Large intestine (tissue), 3 donors: ENCODE data around the gene FHDC1. TPM values are rescaled to one million over a fixed set of nuclear protein-coding genes. Genes with fewer than 3 reads are reported as not detected.
A peak's percentile ranks its signal among the peaks of the same experiment; 100 is the strongest.

Experiments used
- DNase-seq, 2 donors: peaks; one replicate each; pipeline versions ENCODE4 v3.0.0 to v3.0.0-alpha.2; 2013
- H3K27ac ChIP-seq: one replicate; pipeline ENCODE4 v1.5.1; 2013; ENCODE audit warnings: low read length
- H3K27me3 ChIP-seq: 2 replicates; pipeline ENCODE4 v1.6.1; 2013; ENCODE audit warnings: low read length; ENCODE audit not compliant: control insufficient read depth, insufficient read depth
- H3K36me3 ChIP-seq: 2 replicates; pipeline ENCODE4 v1.6.1; 2013; ENCODE audit warnings: low read length; ENCODE audit not compliant: control insufficient read depth, insufficient read depth
- H3K4me1 ChIP-seq: one replicate; pipeline ENCODE4 v1.6.1; 2013; ENCODE audit warnings: low read length; ENCODE audit not compliant: control insufficient read depth, insufficient read depth
- H3K4me3 ChIP-seq: one replicate; pipeline ENCODE4 v1.5.1; 2013; ENCODE audit warnings: low read length
- H3K9me3 ChIP-seq: one replicate; pipeline ENCODE4 v1.6.1; 2013; ENCODE audit warnings: mild to moderate bottlenecking, low read depth, low read length, moderate library complexity; ENCODE audit not compliant: control insufficient read depth
- WGBS: methylation state at CpG from one replicate; pipeline ENCODE4 v1.1.5; 2013; ENCODE audit warnings: low lambda C conversion rate; ENCODE audit not compliant: insufficient coverage; 5-methylcytosine and 5-hydroxymethylcytosine counted together
- polyA plus RNA-seq: library from polyadenylated mRNA; unstranded; fragments of 120-200 nt; gene quantifications from one replicate; pipeline ENCODE4 v1.2.1, GENCODE V29; 2013

Gene FHDC1
- polyA plus RNA-seq, 1 donor = 10.7 TPM

DNA sequence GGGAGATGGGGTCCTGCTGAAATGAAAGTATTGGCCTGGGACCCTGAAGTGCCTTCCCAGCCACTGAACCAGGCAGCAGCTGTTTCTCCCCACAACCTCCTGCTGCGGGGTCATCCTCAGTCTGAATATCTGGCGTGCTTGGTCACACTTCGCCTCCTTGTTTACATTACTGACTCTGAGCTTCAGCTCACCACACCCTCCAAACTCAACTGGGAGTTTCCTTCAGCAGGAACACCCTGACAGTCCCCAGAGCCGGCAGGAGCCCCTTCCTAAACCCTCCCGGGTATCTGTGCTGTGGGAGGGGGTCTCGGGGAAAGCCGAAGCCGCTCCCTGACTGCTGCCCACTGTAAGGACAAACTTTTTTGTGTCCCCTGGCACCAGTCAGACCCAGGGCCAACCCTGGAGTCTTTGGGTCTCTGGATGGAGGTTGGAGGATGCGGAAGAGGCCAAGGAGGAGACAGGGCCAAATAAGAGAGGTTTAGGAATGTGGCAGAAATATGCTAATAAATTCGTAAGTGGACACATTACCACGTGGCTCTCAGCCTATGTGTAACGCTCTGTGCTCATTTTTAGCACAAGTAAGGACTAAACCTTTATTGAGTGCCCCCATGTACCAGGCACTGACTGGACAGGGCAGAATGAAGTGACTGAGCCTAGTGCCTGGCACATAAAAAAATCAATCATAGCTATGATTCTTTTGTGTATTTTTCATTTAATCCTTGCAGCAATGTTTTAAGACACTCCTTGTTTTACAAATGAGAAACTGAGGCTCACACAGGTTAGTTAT, 20.7 kb downstream of the FHDC1 start:
- DNase-seq = peak; percentile 79 to 85
- Histone ChIP-seq H3K4me1 (peaks cover 55% of the 10 kb centered on the region), H3K27me3 (no peaks in the 10 kb centered on the region), H3K36me3 (peaks cover 16% of the 10 kb centered on the region), H3K4me3 (no peak overlapping the region), H3K27ac (peak overlapping the region; percentile 98), H3K9me3 (no peaks in the 10 kb centered on the region)
- WGBS = no CpG with 5 or more reads among the region's 12 CpGs

DNA sequence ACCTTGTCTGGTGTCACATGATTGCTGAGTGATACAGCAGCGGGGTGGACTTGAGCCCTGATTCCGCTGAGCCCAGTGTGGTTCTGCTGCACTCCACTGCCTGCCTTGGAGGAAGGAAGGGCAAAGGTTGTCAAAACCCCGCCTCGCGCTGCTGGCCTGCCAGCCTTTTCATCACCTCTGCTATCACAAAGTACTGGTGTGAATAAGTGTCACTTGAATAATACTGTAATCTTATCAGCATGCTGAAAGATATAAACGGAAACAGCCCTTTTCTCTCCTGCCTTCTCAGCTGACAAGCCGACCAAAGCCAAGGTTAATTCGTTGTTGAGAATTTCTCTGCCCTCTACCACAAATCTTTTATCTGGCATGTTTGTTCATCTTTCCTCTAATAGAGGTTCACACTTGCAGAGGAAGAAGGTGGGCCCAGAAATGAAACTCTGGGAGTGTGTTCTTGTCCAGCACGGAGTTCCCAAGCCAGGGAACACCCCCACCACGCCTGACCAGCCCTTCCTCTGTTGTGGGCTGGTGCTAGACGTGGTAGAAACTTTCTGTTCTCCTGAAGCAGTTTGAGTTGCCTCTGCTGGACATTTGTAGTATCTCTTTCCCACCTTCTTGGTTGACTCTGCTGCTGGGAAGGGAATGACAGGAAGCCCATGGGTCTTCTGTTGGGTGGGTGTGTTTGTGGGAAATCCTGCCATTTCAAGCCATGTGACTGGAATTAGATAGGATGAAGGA, 21.5 kb downstream of the FHDC1 start:
- H3K4me3 ChIP-seq = peak overlapping the region; percentile 2
- H3K9me3 ChIP-seq = no peaks in the 10 kb centered on the region
- peak overlapping the region; percentile 98 for H3K27ac ChIP-seq
- peaks cover 54% of the 10 kb centered on the region for H3K4me1 ChIP-seq
- H3K36me3 ChIP-seq = peaks cover 19% of the 10 kb centered on the region
- no peaks in the 10 kb centered on the region for H3K27me3 ChIP-seq
- DNase-seq = peak; percentile 93 to 96
- 7% methylated on average over 2 of the region's 11 CpGs for WGBS

DNA sequence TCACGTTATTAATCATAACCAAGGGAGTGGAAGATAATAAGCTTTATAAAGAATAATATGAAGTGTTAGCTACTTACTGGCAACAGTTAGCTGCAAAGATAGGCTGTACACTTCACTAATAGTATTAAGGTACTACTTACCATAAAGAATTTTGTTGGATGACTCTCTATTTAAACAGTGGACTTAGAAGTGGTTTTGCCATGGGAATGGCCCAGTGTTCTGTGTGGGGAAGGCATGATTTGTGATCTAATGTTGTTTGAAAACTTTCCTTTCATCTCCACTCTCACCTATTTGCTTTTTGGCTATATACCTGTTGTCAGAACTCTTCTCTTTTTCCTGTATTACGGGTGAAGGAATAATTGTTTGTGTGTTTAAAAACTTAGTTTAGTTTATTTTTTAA, 23.0 kb downstream of the FHDC1 start:
- Histone ChIP-seq H3K4me3 (no peak overlapping the region), H3K36me3 (peaks cover 27% of the 10 kb centered on the region), H3K27me3 (no peaks in the 10 kb centered on the region), H3K4me1 (peaks cover 46% of the 10 kb centered on the region), H3K9me3 (no peaks in the 10 kb centered on the region), H3K27ac (peak overlapping the region; percentile 98)
- DNase-seq = no peak
- 80% methylated on average over 1 of the region's 2 CpGs for WGBS

DNA sequence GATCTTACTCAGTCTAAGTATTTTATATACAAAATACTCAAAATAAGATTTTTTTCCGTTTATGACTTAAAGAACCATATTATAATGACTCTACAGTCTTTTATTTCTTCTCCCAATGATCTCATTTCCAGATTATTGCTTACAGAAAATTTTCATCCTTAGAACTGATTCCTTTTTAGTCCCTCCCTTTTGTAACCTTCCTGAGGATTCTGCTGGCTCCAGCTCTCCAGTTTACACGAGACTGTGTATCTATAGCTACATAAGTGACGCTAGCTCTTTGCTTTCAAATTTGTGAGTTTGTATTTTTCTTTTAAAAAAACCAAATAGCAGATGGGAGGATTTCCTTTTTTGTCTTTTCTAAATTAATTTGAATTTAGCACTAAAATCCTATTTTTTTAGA, 24.0 kb downstream of the FHDC1 start:
- Histone ChIP-seq H3K9me3 (no peaks in the 10 kb centered on the region), H3K36me3 (peaks cover 31% of the 10 kb centered on the region), H3K4me3 (no peak overlapping the region), H3K27me3 (no peaks in the 10 kb centered on the region), H3K4me1 (peaks cover 42% of the 10 kb centered on the region), H3K27ac (peak overlapping the region; percentile 98)
- no peak for DNase-seq
- 94% methylated on average over 3 of the region's 3 CpGs for WGBS

DNA sequence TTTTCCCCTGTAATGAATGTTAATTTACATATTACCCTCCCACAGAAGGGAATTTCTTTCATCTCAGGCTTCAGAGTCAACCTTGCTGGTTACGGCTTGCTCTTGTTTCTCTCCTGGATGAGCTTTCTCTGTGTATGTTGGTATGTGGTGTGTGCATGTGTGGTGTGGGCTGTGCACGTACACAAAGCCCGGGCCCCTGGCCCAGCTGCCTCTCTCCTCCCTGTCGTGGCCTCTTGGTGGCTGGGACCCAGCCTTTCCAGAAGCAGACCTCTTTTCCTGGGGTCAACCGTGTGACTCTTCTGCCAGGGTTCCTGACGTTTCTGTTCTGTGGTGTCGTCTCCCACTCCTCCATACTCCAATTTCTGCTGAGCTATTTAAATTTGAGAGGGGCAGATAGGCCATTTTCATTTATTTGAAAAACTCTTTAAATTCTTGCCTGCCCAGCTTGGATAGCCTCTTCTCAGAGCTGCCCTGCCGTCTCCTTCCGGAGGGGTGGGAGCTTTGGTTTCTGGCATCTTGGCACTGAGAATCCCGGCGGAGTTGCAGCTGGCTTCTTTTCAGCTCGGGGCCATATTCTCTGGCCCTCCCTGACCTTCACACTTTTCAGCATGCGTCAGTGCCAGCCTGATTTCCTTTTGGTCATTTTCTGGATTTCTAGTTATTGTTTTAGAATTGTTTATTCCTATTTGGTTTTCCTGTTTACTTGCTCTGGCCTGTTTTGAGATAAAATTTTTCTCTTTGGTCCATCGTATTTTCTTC, 25.1 kb downstream of the FHDC1 start:
- Histone ChIP-seq H3K4me1 (peaks cover 34% of the 10 kb centered on the region), H3K27me3 (no peaks in the 10 kb centered on the region), H3K27ac (no peak overlapping the region), H3K9me3 (no peaks in the 10 kb centered on the region), H3K4me3 (no peak overlapping the region), H3K36me3 (peaks cover 35% of the 10 kb centered on the region)
- WGBS = 92% methylated on average over 2 of the region's 14 CpGs
- no peak for DNase-seq

DNA sequence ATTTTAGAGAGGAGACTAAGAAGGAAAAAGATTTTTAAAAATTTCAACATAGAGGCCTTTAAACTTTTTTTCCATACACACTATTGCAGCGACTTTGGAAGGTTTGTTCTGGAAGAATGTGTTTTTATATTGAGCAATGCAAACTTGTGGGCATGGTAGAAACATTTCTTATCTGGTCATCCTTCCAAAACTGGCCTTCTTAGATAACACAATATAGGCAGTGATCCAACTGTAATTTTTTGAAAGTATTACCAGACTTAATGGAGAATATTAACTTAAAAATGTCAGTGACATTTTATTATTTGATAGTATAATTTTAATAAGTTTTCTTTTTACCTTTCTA, 25.6 kb downstream of the FHDC1 start:
- Histone ChIP-seq H3K4me1 (peaks cover 28% of the 10 kb centered on the region), H3K36me3 (peaks cover 36% of the 10 kb centered on the region), H3K27me3 (no peaks in the 10 kb centered on the region), H3K27ac (no peak overlapping the region), H3K9me3 (no peaks in the 10 kb centered on the region), H3K4me3 (no peak overlapping the region)
- no CpG with 5 or more reads among the region's 1 CpG for WGBS
- no peak for DNase-seq

DNA sequence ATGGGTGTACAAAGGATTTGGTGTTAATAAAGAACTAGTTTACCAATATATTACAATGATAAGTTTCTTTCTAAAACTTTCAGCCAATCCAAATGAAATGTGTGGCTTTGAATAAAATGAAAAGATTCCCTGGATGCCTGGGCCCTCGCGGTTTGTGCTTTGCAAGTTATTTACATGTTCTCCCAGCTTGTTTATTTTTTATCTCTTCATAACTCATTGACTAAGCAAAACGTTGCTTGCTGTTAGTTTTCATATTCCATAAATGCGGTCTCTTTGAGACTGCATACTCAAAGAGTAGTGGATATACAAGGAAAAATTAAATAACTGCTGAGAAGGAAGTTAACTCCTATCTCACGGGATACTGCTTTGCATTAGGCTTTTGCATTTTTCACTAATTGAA, 26.0 kb downstream of the FHDC1 start:
- Histone ChIP-seq H3K4me3 (no peak overlapping the region), H3K36me3 (peaks cover 40% of the 10 kb centered on the region), H3K27me3 (no peaks in the 10 kb centered on the region), H3K27ac (no peak overlapping the region), H3K9me3 (no peaks in the 10 kb centered on the region), H3K4me1 (peaks cover 24% of the 10 kb centered on the region)
- 81% methylated on average over 4 of the region's 5 CpGs for WGBS
- no peak for DNase-seq

DNA sequence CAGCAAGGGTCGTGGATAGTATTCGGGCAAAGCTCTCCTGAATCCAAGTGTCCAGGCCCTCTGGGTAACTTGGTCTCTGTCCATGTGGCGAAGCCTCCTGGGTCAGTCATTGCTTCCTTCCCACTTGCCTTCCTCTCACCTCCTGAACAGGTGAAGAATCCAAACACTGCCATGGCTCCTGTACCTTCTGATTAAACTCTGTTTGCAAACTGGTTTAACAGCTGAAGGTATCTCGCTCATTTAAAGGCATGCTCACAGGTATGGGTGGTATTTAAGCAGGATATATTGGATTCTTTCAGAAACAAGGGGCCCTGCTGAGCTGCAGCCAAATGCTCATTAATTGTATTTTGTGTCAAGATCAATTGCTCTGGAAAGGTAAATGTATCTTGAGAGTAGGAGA, 28.2 kb downstream of the FHDC1 start:
- peaks cover 56% of the 10 kb centered on the region for H3K36me3 ChIP-seq
- H3K9me3 ChIP-seq = no peaks in the 10 kb centered on the region
- H3K4me1 ChIP-seq = peaks cover 4% of the 10 kb centered on the region

DNA sequence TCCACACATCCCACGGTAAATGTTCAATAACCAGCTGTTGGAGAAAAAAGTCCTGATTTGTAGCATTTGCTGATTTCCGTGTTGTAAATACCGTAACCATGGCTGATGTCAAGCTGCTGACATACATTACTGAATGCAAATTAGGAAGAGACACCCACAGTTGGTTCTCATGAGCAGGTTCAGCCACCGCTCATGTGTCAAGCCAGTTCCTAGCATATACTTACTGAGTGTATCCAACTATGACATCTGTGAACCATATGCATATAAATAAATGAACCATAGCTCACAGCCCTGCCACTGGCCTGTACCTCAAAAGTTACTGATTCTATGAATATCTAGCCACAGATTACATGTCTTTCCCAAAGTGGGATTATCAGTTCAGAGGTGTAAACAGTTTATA, 29.5 kb downstream of the FHDC1 start:
- WGBS = 100% methylated on average over 1 of the region's 4 CpGs
- peaks cover 10% of the 10 kb centered on the region for H3K4me1 ChIP-seq
- H3K36me3 ChIP-seq = peaks cover 58% of the 10 kb centered on the region
- DNase-seq = no peak
- no peaks in the 10 kb centered on the region for H3K9me3 ChIP-seq
- no peaks in the 10 kb centered on the region for H3K27me3 ChIP-seq
- no peak overlapping the region for H3K4me3 ChIP-seq
- H3K27ac ChIP-seq = no peak overlapping the region

More for the DNA sequence above, 28.2 kb downstream of the FHDC1 start:
- WGBS = no CpG with 5 or more reads among the region's 4 CpGs
- no peak for DNase-seq
- Histone ChIP-seq H3K4me3 (no peak overlapping the region), H3K27ac (no peak overlapping the region), H3K27me3 (no peaks in the 10 kb centered on the region)

DNA sequence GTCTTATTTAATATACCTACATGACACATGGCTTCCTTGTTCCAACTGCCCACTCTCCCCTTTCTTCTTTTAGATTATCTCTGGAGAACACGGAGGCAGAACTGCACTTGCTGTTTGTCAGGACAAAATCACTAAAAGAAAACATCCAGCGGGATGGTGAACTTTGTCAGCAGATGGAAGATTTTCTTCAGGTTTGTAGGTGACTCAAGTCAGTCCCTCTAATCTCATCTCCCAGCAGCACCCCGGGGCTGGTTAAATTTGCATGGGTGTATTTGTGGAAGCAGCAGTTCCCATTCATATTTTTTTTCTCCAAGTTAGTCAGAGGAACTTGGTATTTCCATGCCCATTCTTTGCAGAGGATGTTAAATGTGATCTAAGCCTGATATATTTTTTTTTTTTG, 31.8 kb downstream of the FHDC1 start:
- Histone ChIP-seq H3K36me3 (peaks cover 62% of the 10 kb centered on the region), H3K9me3 (no peaks in the 10 kb centered on the region), H3K27me3 (no peaks in the 10 kb centered on the region), H3K27ac (no peak overlapping the region), H3K4me1 (peaks cover 10% of the 10 kb centered on the region), H3K4me3 (no peak overlapping the region)
- no CpG with 5 or more reads among the region's 3 CpGs for WGBS
- DNase-seq = no peak
